Measurements from ENCODE around the gene PPP3CA.
"Not testable (repeated sequence)": the region's sequence is repeated elsewhere in the genome, so short reads cannot be mapped to it uniquely, and the experiment has no call there.

The PPP3CA gene

DNA sequence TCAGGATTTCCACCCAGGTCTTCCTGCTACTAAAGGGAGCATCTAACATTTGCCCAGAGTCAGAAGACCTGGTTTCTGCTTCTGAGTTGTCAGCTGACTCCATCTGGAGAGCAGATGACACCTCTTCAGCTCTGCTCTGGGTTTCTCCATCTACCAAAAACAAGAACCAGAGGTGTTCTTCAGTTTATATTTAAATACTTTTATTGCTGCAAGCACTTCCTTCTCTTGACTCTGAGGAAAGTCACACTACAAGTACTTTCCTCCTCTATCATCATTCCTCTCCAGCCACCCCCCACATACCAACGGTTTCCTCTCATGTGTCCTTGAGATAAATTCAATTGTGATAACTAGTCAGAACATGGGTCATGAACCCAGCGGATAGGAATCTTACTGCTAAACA lies 88.4 kb downstream of the PPP3CA start:
- in situ Hi-C loops (cut with MboI; ENCODE audit: low sequenced_read_pairs): no loop called here

DNA sequence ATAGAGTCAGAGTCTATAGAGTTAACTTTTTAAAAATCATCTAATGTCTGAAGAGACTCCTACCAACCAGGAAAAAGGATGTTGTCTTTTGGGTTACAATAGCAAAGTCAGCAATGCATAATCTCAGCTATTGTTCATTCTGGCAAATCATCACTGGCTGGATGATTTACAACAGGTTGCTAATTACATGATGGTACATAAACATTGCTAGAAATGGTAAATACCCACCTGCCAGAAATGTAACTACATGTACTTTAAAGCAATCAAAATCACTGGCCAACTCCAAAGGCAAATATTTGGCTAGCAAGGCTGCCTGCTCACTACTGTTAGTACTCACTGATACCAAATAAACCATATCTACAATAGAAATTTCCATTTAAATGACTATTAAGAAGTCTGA lies 91.1 kb downstream of the PPP3CA start:
- in situ Hi-C loops (cut with MboI; ENCODE audit: low sequenced_read_pairs): no loop called here

DNA sequence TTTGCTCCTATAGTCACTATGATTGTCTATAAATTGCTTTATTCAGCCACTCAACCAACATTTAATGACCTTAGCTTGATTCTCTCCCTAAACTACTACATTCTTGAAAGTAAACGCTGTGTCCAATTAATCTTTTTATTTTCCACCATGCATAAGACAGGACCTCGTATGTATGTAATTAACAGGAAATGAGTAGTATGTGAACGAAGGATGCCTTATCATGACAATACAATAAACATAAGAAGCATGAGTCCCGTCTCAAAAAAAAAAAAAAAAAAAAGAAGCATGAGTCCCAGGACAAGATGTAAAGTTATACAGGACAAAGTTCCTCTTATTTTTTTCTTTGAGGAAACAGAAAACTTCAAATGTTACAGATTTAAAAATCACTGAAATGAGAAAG lies 92.5 kb downstream of the PPP3CA start:
- in situ Hi-C loops (cut with MboI; ENCODE audit: low sequenced_read_pairs): no loop called here

DNA sequence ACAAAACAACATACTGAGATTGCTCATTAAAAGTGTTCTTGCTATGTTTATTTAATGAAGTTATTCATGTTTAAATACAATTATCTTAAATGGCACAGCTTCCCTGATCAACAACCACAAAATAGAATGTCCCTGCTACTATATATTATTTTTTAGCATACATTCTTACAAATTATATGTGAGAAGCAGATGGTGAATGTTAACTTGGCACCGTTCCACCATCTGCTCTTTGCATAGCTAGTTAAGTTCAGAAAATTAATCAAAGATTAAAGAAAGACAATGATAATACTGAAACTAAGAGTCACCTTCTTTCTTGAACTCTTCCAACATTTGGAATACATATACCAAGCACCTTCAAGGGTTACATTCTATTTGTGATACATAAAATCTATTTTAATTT lies 94.2 kb downstream of the PPP3CA start:
- in situ Hi-C loops (cut with MboI; ENCODE audit: low sequenced_read_pairs): no loop called here

DNA sequence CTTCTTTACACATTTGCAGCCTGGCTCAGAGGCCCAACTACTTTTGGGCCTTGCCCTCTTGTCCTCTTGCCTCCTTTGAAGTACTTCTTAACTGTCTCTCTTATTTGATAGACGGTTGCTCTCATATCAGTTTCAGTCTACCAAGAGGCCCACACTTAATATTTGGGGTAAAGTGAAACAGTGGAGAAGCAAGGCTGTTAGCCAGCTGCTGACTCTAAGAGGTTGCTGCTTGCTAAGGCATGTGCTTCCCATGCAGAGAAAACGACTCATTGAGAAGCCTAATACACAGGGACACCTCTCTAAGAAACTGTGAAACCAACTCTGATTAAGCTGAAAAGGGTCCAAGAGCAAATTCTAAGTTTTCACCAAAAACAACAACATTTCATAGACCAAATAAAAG lies 94.6 kb downstream of the PPP3CA start:
- in situ Hi-C loops (cut with MboI; ENCODE audit: low sequenced_read_pairs): no loop called here

DNA sequence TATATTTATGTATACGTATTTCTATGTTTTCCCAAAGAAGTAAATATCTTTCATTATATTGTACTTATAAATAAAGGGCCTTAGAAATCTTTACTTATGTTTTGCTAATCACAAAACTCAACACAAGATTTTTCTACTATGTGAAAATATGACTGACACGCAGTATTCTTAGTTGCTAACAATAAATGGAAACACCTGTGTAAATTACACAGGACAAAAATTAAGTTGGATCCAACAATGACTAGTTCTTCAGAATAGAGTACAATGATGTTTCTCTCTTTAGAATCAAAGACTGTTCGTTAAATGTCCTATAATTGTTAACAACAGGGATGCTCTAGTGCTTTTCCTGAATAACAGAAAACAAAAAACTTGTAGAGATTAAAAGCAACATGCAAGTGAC lies 96.1 kb downstream of the PPP3CA start:
- in situ Hi-C loops (cut with MboI; ENCODE audit: low sequenced_read_pairs): no loop called here

DNA sequence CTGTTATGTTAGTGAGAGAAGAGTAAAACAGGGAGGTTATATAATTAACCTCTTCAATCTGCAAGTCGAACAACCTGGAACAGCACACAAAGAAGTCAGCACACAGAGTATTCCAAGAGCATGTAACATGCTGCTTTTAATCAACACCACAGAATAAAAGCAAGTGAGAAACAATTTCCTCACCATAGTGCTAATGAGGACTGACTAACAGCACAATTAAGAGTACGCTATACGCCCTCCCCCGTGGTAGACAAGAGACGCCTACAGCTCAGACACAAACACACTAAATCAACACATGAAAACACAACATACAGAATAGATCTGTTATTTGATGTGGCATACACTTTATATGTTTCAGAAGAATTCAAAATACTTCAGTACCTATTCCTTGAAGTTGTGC lies 103.0 kb downstream of the PPP3CA start:
- in situ Hi-C loops (cut with MboI; ENCODE audit: low sequenced_read_pairs): no loop called here

DNA sequence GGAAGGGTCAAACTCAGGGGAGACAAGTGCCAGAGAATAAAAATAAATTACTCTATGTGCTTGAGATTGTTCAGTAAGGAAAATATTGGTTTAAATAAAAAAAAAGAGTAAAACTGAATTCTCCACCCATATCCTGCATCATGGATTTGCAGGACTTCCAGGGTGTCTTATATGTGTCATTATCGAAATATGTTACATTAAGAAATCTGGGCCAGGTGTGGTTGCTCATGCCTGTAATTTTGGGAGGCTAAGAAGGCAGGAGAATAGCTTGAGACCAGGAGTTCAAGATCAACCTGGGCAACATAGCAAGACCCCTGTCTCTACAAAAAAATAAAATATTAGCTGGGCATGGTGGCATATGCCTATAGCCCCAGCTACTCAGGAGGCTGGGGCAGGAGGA lies 104.9 kb downstream of the PPP3CA start:
- in situ Hi-C loops (cut with MboI; ENCODE audit: low sequenced_read_pairs): no loop called here

DNA sequence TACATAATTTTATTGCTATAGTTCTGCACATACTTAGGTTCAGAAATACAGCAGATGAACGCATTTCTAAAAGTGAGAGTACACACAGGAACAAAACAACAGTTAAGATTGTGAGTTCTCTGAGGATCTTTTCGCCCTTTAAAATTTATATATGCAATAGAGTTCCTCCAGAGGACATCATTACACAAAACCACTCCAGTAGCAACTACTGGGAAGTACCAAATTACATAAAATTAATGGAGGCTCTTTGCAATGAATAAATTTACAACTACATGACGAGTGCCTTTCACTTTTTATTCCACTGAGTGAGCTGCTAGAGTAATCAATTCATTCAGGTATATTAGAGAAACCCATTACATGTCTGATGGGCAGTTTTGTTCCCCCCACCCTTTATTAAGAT lies 107.2 kb downstream of the PPP3CA start:
- in situ Hi-C loops (cut with MboI; ENCODE audit: low sequenced_read_pairs): no loop called here

DNA sequence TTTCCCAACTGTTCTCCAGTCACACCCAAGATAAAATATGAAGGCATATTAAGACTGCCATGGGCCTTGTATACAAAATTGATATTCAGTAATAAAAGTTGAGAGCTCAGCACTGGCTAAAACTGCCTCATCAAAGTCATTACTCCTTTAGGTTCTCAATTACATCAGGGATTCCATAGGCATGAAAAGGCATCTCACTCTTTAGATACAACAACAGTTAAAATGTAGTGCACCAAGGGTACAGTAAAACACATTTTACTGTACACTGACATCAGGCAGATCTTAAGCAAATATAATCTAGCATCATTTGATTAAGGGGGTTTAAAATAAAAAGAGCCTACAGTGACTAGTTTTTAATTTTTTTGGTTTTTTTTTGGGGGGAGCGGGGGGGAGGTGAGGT lies 107.7 kb downstream of the PPP3CA start:
- in situ Hi-C loops (cut with MboI; ENCODE audit: low sequenced_read_pairs): no loop called here

DNA sequence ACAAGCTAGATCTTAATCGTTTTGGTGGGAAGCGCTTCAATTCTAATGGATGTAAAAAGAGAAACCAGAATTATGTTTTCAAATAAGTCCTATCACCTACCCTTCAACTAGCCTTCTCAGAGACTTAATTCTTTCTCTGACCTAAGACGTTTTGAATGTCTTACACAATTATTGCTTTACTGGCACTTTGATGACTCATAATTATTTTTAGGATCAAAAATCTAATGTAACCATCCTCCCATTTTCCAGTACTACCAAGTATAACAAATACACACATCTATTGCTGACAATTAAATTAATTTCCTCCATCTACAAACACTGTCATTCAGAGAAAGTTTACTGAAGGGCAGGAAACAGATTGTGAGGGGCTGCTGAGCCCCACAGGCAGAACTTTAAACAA lies 108.6 kb downstream of the PPP3CA start:
- in situ Hi-C loops (cut with MboI; ENCODE audit: low sequenced_read_pairs): no loop called here

DNA sequence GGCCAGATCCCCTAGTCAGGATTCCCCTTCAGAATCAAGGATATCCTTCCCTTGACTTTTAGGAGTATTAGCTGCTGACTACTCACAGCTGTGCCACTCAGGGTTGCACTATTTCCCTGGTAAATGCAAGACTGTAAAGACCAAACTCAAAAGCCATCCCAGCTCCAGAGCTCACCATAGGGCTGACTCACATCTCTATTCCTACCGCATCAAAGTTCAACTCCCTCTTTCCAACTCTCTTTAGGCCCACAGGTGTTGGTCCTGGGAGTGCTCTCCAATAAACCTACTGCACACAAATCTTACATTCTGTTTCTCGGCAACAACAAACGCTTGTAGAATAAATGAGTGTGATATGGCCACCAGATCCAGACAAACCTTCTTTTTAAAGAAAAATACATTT lies 109.6 kb downstream of the PPP3CA start:
- in situ Hi-C loops (cut with MboI; ENCODE audit: low sequenced_read_pairs): no loop called here

DNA sequence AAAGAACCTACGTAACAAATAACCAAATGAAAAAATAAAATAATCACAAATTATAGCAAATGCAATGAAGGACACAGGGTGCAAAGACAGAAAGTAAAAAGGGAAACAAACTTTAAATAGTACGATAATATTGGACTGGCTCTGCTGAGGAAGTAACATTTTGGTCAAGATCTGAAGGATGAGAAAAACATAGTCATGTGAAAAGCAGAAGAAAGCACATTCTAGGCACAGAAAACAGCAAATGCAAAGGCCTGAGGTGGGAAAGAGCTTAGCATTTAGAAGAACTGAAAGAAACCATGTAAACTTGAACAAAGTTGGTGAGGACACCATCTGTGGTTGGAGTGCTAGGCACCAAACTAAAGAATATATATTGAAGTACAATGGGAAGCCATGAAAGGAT lies 111.2 kb downstream of the PPP3CA start:
- in situ Hi-C loops (cut with MboI; ENCODE audit: low sequenced_read_pairs): no loop called here

DNA sequence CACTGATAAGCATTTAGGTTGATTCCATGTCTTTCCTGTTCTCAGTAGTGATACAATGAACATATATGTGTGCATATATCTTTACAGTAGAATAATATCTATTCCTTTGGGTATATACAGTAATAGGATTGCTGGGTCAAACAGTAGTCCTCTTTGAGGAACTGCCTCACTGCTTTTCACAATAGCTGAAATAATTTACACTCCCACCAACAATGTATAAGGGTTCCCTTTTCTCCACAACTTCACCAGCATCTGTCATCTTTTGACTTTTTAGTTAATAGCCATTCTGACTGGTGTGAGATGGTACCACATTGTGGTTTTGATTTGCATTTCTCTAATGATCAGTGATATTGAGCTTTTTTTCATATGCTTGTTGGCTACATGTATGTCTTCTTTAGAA lies 113.2 kb downstream of the PPP3CA start:
- in situ Hi-C loops (cut with MboI; ENCODE audit: low sequenced_read_pairs): not testable (repeated sequence)

DNA sequence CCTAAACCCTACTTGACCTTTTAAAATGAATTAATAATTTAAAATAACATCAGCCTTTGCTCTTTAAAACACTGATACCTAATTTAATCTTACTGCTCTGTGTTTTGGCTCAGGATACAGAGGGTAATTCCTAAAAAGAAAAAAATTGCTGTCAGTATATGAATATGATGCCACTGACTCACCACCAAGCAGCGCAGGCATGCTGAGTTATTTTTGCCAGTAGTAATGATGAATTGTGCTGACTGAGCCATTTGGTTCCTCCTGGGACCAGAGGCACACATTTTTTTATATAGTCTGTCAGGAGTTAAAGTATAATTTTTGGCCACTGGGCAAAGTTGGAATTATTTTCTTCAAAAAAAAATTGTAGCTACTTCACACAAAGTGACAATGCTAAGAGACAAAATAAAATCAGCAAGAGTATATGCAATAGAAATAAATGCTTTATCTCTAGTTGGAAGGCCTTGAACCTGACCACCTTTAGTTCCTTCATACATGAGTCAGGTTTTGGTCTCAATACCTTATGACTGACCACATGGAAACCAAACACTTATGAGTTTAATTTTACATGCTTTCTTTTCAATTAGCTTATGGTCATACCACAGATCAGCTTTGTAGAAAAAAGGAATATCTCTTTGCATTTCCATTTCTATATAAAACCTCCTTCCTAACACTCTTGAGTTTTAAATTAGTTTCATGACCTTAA lies 115.1 kb downstream of the PPP3CA start:
- in situ Hi-C loops (cut with MboI; ENCODE audit: low sequenced_read_pairs): no loop called here

DNA sequence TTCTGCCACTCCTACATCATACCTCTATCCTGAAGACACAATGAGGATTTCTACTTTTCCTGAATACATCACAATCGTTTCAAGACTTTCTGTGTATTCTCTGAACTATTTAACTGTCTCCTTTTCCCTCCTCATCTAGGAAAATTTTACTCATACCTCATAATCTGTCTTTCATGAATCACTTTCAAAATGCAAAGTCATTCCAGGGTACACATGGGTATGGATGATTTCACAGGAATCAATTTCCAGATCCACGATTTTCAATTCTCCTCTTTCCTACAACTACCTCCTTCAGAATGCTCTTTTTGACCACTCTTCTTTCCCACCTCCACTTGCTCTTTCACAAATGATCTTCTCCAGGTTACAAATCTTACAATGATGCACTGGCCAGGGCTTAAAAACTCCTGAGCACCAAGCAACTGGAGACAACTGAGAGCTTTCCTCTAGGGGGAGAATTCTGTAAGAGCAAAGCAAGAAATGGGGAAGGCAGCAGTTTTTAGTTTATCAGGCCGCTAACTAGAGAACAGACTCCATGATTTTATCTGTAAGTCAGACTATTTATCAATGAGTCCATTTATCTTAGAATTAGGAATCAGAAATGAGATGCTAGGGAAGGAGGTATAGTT lies 116.4 kb downstream of the PPP3CA start:
- in situ Hi-C loops (cut with MboI; ENCODE audit: low sequenced_read_pairs): no loop called here

DNA sequence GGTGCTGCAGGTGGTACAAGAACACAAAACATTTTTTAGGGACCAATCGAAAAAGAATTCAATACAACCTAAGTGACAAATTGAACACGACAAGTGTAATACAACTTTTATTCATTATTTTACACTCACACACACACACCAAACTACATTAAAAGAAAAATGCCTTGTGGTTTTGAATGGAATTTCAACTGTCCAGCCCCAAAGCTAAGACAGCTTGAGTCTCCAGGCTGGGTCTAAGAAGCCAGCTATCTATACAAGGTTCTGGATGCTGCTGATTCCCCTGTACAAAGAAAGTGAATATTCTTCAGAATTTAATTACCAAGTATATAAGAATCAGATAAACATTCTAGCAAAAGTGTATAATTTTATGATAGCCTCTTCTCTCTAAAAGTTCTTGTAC lies 118.2 kb downstream of the PPP3CA start:
- in situ Hi-C loops (cut with MboI; ENCODE audit: low sequenced_read_pairs): no loop called here

DNA sequence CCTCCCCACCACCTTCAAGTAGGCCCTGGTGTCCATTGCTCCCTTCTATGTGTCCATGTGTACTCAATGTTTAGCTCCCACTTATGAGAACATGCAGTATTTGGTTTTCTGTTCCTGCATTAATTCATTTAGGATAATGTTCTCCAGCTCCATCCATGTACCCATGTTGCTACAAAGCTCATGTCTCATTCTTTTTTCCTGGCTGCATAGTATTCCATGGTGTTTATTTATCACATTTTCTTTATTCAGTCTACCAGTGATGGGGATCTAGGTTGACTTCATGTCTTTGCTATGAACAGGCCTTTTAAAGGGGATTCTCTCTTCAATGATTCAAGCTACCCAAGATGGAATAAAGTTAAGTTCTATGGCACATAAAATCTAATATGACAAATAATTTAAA lies 119.6 kb downstream of the PPP3CA start:
- in situ Hi-C loops (cut with MboI; ENCODE audit: low sequenced_read_pairs): no loop called here

DNA sequence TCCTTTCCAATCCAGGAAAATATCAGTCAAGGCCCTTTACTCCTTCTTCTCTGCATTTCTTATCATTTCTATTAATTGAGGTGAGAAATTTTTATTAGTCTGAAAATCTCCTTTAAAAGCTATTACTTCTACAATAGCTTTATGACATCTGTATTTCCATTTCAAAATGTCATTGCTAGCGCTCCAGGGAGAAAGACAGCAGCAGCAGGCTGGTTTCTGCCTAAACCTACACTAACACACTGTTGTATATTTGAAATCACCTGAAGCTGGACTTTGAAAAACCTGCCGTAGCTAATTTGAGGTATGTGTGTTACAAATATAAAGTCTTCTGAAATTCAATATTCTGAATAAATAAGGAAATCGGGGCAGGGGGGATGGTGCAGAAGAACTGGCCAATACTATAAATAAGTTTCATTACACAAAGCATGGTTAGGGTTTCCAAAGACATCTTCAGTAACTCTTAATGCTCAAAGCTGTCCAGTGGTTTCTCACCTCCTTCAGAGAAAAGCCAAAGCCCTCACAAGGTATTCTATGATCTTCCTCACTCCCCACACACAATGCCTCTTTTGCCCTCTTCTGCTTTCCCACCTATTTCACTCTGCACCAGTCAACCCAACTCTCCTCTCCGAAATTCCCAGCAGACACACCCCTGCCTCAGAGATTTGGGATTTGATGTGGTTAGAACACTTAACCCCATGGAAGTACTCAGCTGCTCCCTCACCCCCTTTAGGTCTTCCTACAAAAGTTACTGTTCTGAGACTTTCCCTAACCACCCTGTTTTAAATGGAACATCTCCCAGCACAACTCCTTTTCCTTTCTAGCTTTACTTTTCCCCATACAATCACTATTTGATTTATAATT lies 122.7 kb downstream of the PPP3CA start:
- in situ Hi-C loops (cut with MboI; ENCODE audit: low sequenced_read_pairs): no loop called here

DNA sequence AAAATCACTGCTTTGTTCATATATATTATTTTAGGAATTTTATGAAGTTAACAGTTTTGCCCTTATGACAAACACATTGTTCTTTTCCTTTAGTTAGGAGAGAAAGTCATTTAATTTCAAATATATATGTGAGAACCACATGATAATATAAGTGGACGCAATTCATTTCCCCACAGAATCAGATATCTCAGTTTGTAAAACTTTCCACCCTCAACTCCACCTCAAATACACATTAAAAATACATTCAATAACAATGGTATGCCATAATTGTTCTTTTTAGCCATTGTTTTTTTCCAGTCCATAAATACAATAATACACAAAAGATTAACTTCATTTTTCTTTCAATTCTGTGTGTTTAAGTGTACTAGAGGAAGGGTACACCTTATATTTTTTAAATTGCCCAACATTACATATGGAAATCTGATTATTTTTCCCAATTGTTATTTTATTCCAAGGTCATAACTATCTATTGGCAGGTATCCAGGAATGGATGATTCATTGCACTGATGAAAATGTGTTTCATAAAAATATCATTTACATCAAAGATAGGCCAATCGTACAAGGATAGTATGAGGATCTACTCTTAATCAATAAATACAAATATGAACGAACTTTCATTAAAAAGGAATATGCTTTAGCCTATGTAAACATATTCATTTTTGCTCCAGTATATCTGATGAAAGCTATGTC lies 125.0 kb downstream of the PPP3CA start:
- in situ Hi-C loops (cut with MboI; ENCODE audit: low sequenced_read_pairs): no loop called here

DNA sequence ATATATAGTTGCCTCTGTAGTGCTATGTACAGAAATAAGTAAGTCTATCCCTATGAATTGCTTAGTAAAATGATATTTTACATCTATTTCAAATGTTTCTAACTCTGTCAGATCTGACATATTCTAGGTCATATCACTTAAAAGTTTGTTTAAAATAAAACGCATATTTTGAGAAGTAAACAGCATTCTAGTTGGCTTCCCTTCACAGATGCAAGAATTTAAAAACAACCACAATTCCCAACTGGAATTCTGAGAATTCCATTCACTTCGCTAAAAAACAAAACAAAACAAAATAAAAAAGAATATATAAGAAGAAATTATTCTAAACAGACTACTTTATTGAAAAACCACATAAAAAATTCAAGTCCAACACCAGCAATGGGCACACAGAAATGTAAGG lies 126.0 kb downstream of the PPP3CA start:
- in situ Hi-C loops (cut with MboI; ENCODE audit: low sequenced_read_pairs): no loop called here

DNA sequence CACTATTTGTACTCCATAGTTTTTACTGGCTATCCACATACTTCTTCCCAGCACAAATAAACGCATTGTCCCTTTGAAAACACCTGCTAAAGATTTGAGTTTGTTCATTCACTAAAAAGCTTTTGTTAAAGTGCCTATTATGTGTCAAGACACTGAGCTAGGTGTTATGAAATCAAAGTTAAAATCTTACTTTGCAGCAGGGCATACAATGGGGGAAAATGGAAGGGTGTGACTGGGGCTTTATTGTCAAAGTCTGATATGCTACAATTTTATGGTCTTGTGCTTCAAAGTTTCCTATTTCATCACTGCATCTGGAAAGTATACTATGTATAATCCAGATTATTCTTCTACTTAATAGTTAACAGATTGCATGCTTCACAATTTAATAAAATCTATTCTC lies 128.4 kb downstream of the PPP3CA start:
- in situ Hi-C loops (cut with MboI; ENCODE audit: low sequenced_read_pairs): no loop called here
